H1 (cell line): Measurements from ENCODE around the gene HIPK1. TPM values are rescaled to one million over a fixed set of nuclear protein-coding genes. Genes with fewer than 3 reads are reported as not detected.

Experiments
- CTCF ChIA-PET: fragments of 300-600 bp; sonication (Branson Sonifier 250); formaldehyde crosslinking; loops from one replicate; lab custom pipeline; 2021; ENCODE audit not compliant: partially characterized antibody; lab: Charles Lee
- POLR2A ChIA-PET: fragments of 300-600 bp; sonication (Branson Sonifier 250); formaldehyde crosslinking; loops from one replicate; lab custom pipeline; 2021; ENCODE audit warnings: inconsistent platforms; ENCODE audit not compliant: partially characterized antibody; lab: Charles Lee
- DNase-seq, 2 experiments: peaks; one replicate each; pipeline versions ENCODE4 v3.0.0 to v3.0.0-alpha.2; 2010 to 2022; ENCODE audit warnings: low spot score in 2 of 2, low read depth in 1 of 2, mixed read lengths in 1 of 2
- FAIRE-seq: peaks from 2 replicates; lab custom pipeline; 2011; peaks lifted over from hg19 to GRCh38; lab: Jason Lieb, UNC
- H2AFZ ChIP-seq: 2 replicates; pipeline ENCODE4 v1.8.1; 2012; ENCODE audit warnings: low read length, inconsistent platforms
- H2AK5ac ChIP-seq: 2 replicates; pipeline ENCODE4 v1.6.1; 2013; ENCODE audit warnings: low read depth, low read length
- H2BK120ac ChIP-seq: replicated peaks from 2 replicates; pipeline ENCODE3; 2013; ENCODE audit warnings: low read depth, low read length, inconsistent platforms
- H2BK12ac ChIP-seq: 2 replicates; pipeline ENCODE4 v1.6.1; 2013; ENCODE audit warnings: low read depth, low read length
- H2BK15ac ChIP-seq: 2 replicates; pipeline ENCODE4 v1.6.1; 2013; ENCODE audit warnings: low read length
- H2BK20ac ChIP-seq: 2 replicates; pipeline ENCODE4 v1.6.1; 2013; ENCODE audit warnings: low read length
- H2BK5ac ChIP-seq: 2 replicates; pipeline ENCODE4 v1.6.1; 2013; ENCODE audit warnings: low read depth, low read length
- H3K14ac ChIP-seq: 2 replicates; pipeline ENCODE4 v1.6.1; 2013; ENCODE audit warnings: inconsistent platforms; ENCODE audit not compliant: insufficient read length
- H3K18ac ChIP-seq: 2 replicates; pipeline ENCODE4 v1.6.1; 2013; ENCODE audit warnings: low read length; ENCODE audit errors: extremely low read depth
- H3K23ac ChIP-seq: 2 replicates; pipeline ENCODE4 v1.6.1; 2013; ENCODE audit warnings: inconsistent platforms; ENCODE audit not compliant: insufficient read length
- H3K23me2 ChIP-seq: 2 replicates; pipeline ENCODE4 v1.6.1; 2013; ENCODE audit warnings: low read depth, low read length
- H3K27ac ChIP-seq: 2 replicates; pipeline ENCODE4 v1.6.1; 2011; ENCODE audit warnings: low read depth, low read length, inconsistent platforms
- H3K27me3 ChIP-seq, 4 experiments: replicated peaks in 1 of 4; 1 replicate in 1 of 4; 2 replicates in 3 of 4; pipeline versions ENCODE4 v1.6.1 to v1.8.1; 2011 to 2013; ENCODE audit warnings: low read length in 3 of 4, mild to moderate bottlenecking in 3 of 4, inconsistent platforms in 2 of 4, mixed read lengths in 2 of 4, moderate library complexity in 1 of 4; ENCODE audit not compliant: control insufficient read depth in 3 of 4, insufficient read depth in 3 of 4; ENCODE audit errors: extremely low read depth in 1 of 4
- H3K36me3 ChIP-seq, 4 experiments: 2 replicates each; pipeline versions ENCODE4 v1.6.1 to v1.8.1; 2011 to 2013; ENCODE audit warnings: mild to moderate bottlenecking in 4 of 4, low read length in 3 of 4, moderate library complexity in 2 of 4, control low read depth in 1 of 4, inconsistent platforms in 1 of 4; ENCODE audit not compliant: insufficient read depth in 4 of 4, control insufficient read depth in 2 of 4
- H3K4ac ChIP-seq: replicated peaks from 2 replicates; pipeline ENCODE3; 2013; ENCODE audit warnings: low read length, low read depth, mixed read lengths, inconsistent platforms; ENCODE audit not compliant: insufficient read length
- H3K4me1 ChIP-seq, 4 experiments: replicated peaks in 1 of 4; 1 replicate in 1 of 4; 2 replicates in 3 of 4; pipeline versions ENCODE4 v1.6.1 to v1.8.1; 2011 to 2013; ENCODE audit warnings: low read length in 3 of 4, inconsistent platforms in 2 of 4, mixed read lengths in 1 of 4; ENCODE audit not compliant: insufficient read depth in 4 of 4, control insufficient read depth in 3 of 4
- H3K4me2 ChIP-seq, 2 experiments: 2 replicates each; pipeline versions ENCODE4 v1.6.1 to v1.8.1; 2011 to 2013; ENCODE audit warnings: low read depth in 2 of 2, low read length in 2 of 2, control low read depth in 1 of 2, inconsistent platforms in 1 of 2, mild to moderate bottlenecking in 1 of 2; ENCODE audit not compliant: insufficient read depth in 1 of 2
- H3K4me3 ChIP-seq, 4 experiments: fragments of 200-600, 300-600 bp in 1 of 4; sonication (generic), shearing (Covaris generic), sonication (Bioruptor Twin) in 1 of 4; 2 replicates each; pipeline versions ENCODE4 v1.5.1 to v1.8.1; 2011 to 2016; ENCODE audit warnings: low read length in 4 of 4, low read depth in 3 of 4, control low read depth in 2 of 4, inconsistent platforms in 2 of 4, mild to moderate bottlenecking in 2 of 4, mixed read lengths in 1 of 4, moderate library complexity in 1 of 4; ENCODE audit not compliant: insufficient read depth in 2 of 4; ENCODE audit errors: extremely low read depth in 1 of 4
- H3K56ac ChIP-seq: replicated peaks from 2 replicates; pipeline ENCODE3; 2013; ENCODE audit warnings: low read depth, mild to moderate bottlenecking, mixed read lengths, low read length, inconsistent platforms; ENCODE audit not compliant: insufficient read length
- H3K79me1 ChIP-seq: 2 replicates; pipeline ENCODE4 v1.6.1; 2013; ENCODE audit warnings: low read depth, low read length, control low read depth
- H3K79me2 ChIP-seq, 2 experiments: 2 replicates each; pipeline versions ENCODE4 v1.6.1 to v1.8.1; 2012 to 2013; ENCODE audit warnings: low read length in 2 of 2, mild to moderate bottlenecking in 2 of 2, inconsistent platforms in 1 of 2; ENCODE audit not compliant: insufficient read depth in 2 of 2, control insufficient read depth in 1 of 2
- H3K9ac ChIP-seq, 4 experiments: replicated peaks in 1 of 4; 1 replicate in 1 of 4; 2 replicates in 3 of 4; pipeline versions ENCODE4 v1.6.1 to v1.8.1; 2011 to 2013; ENCODE audit warnings: low read depth in 3 of 4, low read length in 3 of 4, control low read depth in 2 of 4, mild to moderate bottlenecking in 2 of 4, moderate library complexity in 2 of 4, inconsistent platforms in 1 of 4; ENCODE audit errors: extremely low read depth in 1 of 4
- H3K9me3 ChIP-seq, 2 experiments: 2 replicates each; pipeline versions ENCODE4 v1.6.1 to v1.8.1; 2012 to 2013; ENCODE audit warnings: mild to moderate bottlenecking in 2 of 2, moderate library complexity in 2 of 2, control low read depth in 1 of 2, inconsistent platforms in 1 of 2, low read depth in 1 of 2, low read length in 1 of 2, mixed read lengths in 1 of 2; ENCODE audit not compliant: insufficient read depth in 2 of 2
- H4K20me1 ChIP-seq, 2 experiments: replicated peaks in 1 of 2; 2 replicates each; pipeline versions ENCODE3 to v1.8.1; 2011 to 2013; ENCODE audit warnings: inconsistent platforms in 2 of 2, low read length in 2 of 2, mild to moderate bottlenecking in 1 of 2; ENCODE audit not compliant: insufficient read depth in 2 of 2, control insufficient read depth in 1 of 2
- H4K5ac ChIP-seq: 2 replicates; pipeline ENCODE4 v1.6.1; 2013; ENCODE audit warnings: low read length, low read depth, mixed read lengths, inconsistent platforms; ENCODE audit not compliant: insufficient read length
- H4K8ac ChIP-seq: 2 replicates; pipeline ENCODE4 v1.8.0; 2013; ENCODE audit warnings: mild to moderate bottlenecking, moderate library complexity, low read length, inconsistent platforms; ENCODE audit not compliant: insufficient read depth; ENCODE audit errors: extremely low read depth
- H4K91ac ChIP-seq: replicated peaks from 2 replicates; pipeline ENCODE3; 2013; ENCODE audit warnings: low read length, mixed read lengths, inconsistent platforms; ENCODE audit not compliant: insufficient read length
- GABPA ChIP-seq: IDR thresholded peaks from 2 replicates; pipeline ENCODE4 v1.6.1; 2011; ENCODE audit warnings: mild to moderate bottlenecking, low read length, moderate library complexity, borderline replicate concordance; ENCODE audit not compliant: insufficient read depth
- GTF2F1 ChIP-seq: IDR thresholded peaks from 2 replicates; pipeline ENCODE4 v1.6.1; 2012; ENCODE audit warnings: low read depth, low read length, improper control_type of control experiment, borderline replicate concordance
- KDM5A ChIP-seq: fragments of 200-600 bp; IDR thresholded peaks from 2 replicates; pipeline ENCODE4 v1.7.1; 2012; ENCODE audit warnings: mild to moderate bottlenecking, low read length, inconsistent platforms, mixed read lengths
- RBBP5 ChIP-seq: IDR thresholded peaks from 2 replicates; pipeline ENCODE4 v1.7.1; 2012; ENCODE audit warnings: low read depth, mild to moderate bottlenecking, inconsistent platforms, low read length, moderate library complexity, borderline replicate concordance
- SUZ12 ChIP-seq: fragments of 200-600 bp; sonication (generic); IDR thresholded peaks from 2 replicates; pipeline ENCODE4 v1.6.1; 2012; ENCODE audit warnings: mild to moderate bottlenecking, inconsistent platforms, low read length, moderate library complexity, mixed read lengths
- TEAD4 ChIP-seq: IDR thresholded peaks from 2 replicates; pipeline ENCODE4 v1.6.1; 2012; ENCODE audit warnings: low read depth, low read length, inconsistent platforms, mixed read lengths
- ZNF274 ChIP-seq: IDR thresholded peaks from 2 replicates; pipeline ENCODE4 v1.7.0; 2012; ENCODE audit warnings: low read length, borderline replicate concordance; ENCODE audit errors: extremely low read depth
- WGBS, 2 experiments: shearing (Covaris generic) in 1 of 2; methylation state at CpG; one replicate each; pipeline versions ENCODE4 v1.1.6 to v1.1.7; 2013 to 2015; ENCODE audit warnings: low lambda C conversion rate in 2 of 2, mixed read lengths in 2 of 2, inconsistent platforms in 1 of 2, low coverage in 1 of 2, missing lambda C conversion rate in 1 of 2; ENCODE audit not compliant: insufficient replicate concordance in 2 of 2, insufficient coverage in 1 of 2, insufficient read length in 1 of 2; ENCODE audit errors: extremely low coverage in 1 of 2, missing lambda C conversion rate in 1 of 2; 5-methylcytosine and 5-hydroxymethylcytosine counted together
- polyA plus RNA-seq, 7 experiments: library from polyadenylated mRNA; depleted of rRNA in 3 of 7; stranded (reverse) in 5 of 7; unstranded in 2 of 7; fragments of >200 nt in 5 of 7; fragments of 200-250 nt in 2 of 7; gene quantifications; 1 replicate in 5 of 7; 2 replicates in 1 of 7; 4 replicates in 1 of 7; pipeline versions ENCODE4 v1.2.1 to v1.2.3, GENCODE V29; 2011 to 2013; ENCODE audit warnings: missing spikeins in 2 of 7, mixed read lengths in 2 of 7
- total RNA-seq: library from RNA; stranded (reverse); fragmentation: NEBNext Ultra II Directional; extraction: Animal tissue kit (Norgen Biotek cat#: 25700); gene quantifications from 2 replicates; pipeline ENCODE4 v1.2.1, GENCODE V29; 2021

The HIPK1 gene
- total and polyA plus RNA-seq, 2 of the 8 experiments (the other 6 are each of a cell fraction or from before 2014, with no cell fraction given): 46.2 to 64.3 TPM

DNA sequence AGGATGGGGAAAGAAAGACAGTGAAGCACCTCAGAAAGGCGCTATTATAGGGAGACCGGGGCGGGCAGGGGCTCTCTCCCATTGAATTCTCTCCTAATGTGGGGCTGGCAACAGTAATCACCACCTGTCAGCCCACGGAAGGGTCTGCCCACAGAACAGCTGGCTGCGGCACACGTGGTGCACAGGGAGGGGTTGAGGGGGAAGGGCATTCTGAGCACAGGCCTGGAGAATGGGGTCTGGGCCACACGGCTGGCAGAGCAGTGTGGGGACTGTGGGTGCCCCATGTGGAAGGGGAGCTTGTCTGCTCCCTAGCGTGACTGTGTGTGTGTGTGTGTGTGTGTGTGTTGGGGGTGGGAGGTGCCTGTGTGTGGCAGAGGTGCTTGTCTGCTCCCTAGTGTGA, 54.3 kb downstream of the HIPK1 start:
- Histone ChIP-seq H3K36me3 (peaks cover 0 to 18% (median 2%) of the 10 kb centered on the region in 4 experiments; a peak in 4 of 8 replicates), H3K4me2 (0 out of 4 replicates have a peak overlapping the region, but pooled peaks of 1 of the 2 experiments have one; percentile 50), H3K4me1 (peaks cover 7 to 35% (median 20%) of the 10 kb centered on the region in 4 experiments), H3K18ac (peak overlapping the region; percentile 55; the same call in 1 of the 2 replicates), H3K4me3 (no peak overlapping the region), H4K8ac (no peak overlapping the region), H4K20me1 (no peaks in the 10 kb centered on the region), H3K4ac (peak overlapping the region; percentile 45), H2BK20ac (peak overlapping the region; percentile 73; the same call in 1 of the 2 replicates), H2AK5ac (peak overlapping the region; percentile 54; the same call in 1 of the 2 replicates), H2BK15ac (peak overlapping the region; percentile 76; the same call in 1 of the 2 replicates), H3K23me2 (peaks cover 2% of the 10 kb centered on the region; the same call in 1 of the 2 replicates), H2BK120ac (no peak overlapping the region), H3K27me3 (no peaks in the 10 kb centered on the region; a peak in 1 of 7 replicates), H3K79me1 (peaks cover 6% of the 10 kb centered on the region; the same call in 1 of the 2 replicates), H2AFZ (no peak overlapping the region), H2BK5ac (peak overlapping the region; percentile 72; the same call in 1 of the 2 replicates), H4K5ac (no peak overlapping the region), H3K27ac (no peak overlapping the region), H3K56ac (no peak overlapping the region), H3K79me2 (peaks cover 0 to 15% of the 10 kb centered on the region in 2 experiments; a peak in 2 of 4 replicates), H3K14ac (no peak overlapping the region), H4K91ac (peak overlapping the region; percentile 45), H2BK12ac (peak overlapping the region; percentile 77; the same call in 1 of the 2 replicates), H3K23ac (no peak overlapping the region), H3K9ac (no peak overlapping the region), H3K9me3 (peaks cover 14 to 18% of the 10 kb centered on the region in 2 experiments; a peak in 3 of 4 replicates)
- TF ChIP-seq GTF2F1 (no peak), ZNF274 (no peak), GABPA (no peak), RBBP5 (no peak), KDM5A (no peak), TEAD4 (no peak), SUZ12 (no peak)
- POLR2A ChIA-PET: no interaction called here
- CTCF ChIA-PET: interaction anchor here (0.6 to 1.8 kb wide), 6 partner anchors 9 to 299 kb away, joined by 3 to 7 read pairs (median 3); no protein-coding TSS in a partner anchor
- DNase-seq (no peak), FAIRE-seq (no peak)
- WGBS, 2 experiments: 86% methylated on average over 8 of the region's 8 CpGs; no CpG with 5 or more reads in 1 of the 2 experiments
